Upper lobe of left lung (tissue), 4 donors: Measurements from ENCODE around the gene AKR1C2.

Experiments used
- CTCF ChIP-seq, 6 experiments: fragments of 450-650 bp in 4 of 6; fragments of 200-600 bp in 2 of 6; sonication (generic) in 2 of 6; IDR thresholded peaks; one replicate each; pipeline ENCODE4 v1.5.1; 2016 to 2019; ENCODE audit warnings: antibody characterized with exemption in 6 of 6
- POLR2A ChIP-seq, 4 donors: fragments of 450-650 bp; IDR thresholded peaks; one replicate each; pipeline ENCODE4 v1.5.1; 2016 to 2017; ENCODE audit warnings: antibody characterized with exemption in 4 of 4, mild to moderate bottlenecking in 2 of 4

- TF ChIP-seq POLR2A (IDR thresholded peaks at IDR 0.05) (no peak), CTCF (IDR thresholded peaks at IDR 0.05) (no peak)
These were observed 19.4 kb downstream of the AKR1C2 start for GRCh38 chr10:4984223-4984622.
